Activated effector memory CD4-positive, alpha-beta T cell treated with anti-CD3 and anti-CD28 coated beads, Interleukin-2, amount 50 U/mL, for 16 hours (primary cell): Measurements from ENCODE around the gene HPSE.
A peak's percentile ranks its signal among the peaks of the same experiment; 100 is the strongest.
"Not testable (repeated sequence)": the region's sequence is repeated elsewhere in the genome, so short reads cannot be mapped to it uniquely, and the experiment has no call there.

Experiments
- DNase-seq: peaks from one replicate; pipeline ENCODE4 v3.0.0-alpha.2; 2020

The HPSE gene

GRCh38 chr4:83329521-83330110 lies 5.0 kb downstream of the HPSE start:
- no peak for DNase-seq

DNA sequence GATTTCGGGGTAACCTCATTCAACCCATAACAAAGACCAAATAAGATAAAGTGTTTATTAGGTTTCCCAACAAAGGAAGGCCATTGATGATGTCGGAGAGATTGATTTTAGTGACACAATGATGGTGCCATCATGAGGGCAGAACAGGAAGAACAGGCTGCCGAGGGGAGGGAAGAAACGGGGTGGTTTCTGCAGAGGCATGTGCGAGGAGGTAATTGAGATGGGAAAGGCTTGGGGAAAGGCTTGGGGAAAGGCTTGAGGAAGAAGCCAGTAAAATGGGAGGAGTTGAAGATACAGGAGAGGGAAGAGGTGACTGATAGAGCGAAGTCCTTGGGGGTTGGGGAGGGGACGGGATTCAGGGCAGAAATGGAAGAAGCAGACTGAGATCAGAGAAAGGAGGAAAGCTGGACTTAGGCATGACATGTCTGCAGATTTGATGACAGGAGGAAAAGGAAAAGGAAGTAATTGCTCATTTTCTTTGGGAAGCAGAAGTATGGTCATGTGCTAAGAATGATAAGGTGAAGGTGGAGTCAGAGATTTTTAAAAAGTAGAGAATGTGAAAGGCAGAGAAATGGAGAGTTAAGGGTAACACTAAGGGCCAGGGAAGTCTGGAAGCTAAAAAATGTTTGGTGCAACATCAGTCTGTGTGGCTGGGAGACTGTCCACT lies 6.0 kb downstream of the HPSE start:
- no peak for DNase-seq

DNA sequence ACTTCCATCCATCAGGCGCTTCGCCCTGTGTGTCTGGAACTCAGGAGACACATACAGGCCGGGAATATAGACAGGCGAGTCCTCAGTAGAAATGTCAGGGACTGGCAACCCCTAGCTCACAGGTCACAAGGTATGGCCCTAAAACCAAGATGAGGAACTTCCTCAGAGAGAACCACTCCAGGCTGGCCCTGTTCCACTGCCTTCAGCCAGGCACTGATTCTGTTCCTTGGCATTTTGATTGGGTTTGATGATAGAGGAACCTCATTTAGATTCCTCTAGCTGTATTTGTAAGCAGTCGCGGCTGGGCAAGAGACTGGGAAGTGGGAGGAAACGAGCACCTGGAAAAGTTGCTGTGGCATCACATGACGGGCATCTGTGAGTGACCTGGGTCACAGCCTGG lies 8.1 kb downstream of the HPSE start:
- no peak for DNase-seq

DNA sequence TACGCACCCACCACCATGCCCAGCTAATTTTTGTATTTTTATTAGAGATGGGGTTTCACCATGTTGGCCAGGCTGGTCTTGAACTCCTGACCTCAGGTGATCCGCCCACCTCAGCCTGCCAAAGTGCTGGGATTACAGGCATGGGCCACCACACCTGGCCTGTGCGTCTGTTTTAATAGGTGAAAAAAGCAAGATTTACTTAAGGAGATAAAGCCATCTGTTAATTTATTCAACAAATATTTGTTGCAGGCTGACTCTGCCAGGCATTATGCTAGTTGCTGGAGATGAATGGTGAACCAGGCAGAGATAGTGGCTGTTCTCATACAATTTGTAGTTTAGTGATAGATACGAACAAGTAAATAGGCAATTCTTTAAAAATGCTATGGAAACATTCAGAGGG lies 9.3 kb downstream of the HPSE start:
- not testable (repeated sequence) for DNase-seq

DNA sequence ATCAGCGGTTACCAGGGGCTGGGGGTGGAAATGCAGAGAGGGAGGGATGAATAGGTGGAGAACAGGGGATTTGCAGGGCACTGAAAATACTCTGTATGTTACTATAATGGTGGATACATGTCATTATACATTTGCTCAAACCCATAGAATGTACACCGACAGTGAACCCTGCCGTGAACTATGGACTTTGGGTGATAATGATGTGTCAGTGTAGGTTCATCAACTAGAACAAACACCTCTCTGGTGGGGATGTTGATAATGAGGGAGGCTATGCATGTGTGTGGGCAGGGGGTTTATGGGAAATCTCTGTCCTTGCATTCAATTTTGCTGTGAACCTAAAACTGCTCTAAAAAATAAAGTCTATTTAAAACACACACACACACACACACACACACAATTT lies 11.5 kb downstream of the HPSE start:
- DNase-seq: no peak

DNA sequence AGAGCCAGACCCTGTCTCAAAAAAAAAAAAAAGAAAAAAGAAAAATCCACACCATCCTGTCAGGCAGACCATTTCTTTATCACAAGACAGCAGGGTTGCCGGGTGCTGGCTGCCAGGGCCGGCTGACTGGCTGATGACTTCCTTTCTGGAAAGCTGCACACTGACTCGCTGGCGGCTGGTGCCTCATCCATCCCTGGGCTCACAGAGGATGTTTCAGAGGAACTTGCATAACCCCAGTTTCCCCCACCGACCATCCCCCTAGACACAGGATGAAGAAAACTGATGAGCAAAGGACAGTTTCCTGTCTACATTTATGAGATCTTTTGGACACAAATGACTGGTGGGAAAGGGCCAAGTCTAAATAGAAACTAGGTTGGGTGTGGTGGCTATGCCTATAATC lies 14.1 kb downstream of the HPSE start:
- no peak for DNase-seq

DNA sequence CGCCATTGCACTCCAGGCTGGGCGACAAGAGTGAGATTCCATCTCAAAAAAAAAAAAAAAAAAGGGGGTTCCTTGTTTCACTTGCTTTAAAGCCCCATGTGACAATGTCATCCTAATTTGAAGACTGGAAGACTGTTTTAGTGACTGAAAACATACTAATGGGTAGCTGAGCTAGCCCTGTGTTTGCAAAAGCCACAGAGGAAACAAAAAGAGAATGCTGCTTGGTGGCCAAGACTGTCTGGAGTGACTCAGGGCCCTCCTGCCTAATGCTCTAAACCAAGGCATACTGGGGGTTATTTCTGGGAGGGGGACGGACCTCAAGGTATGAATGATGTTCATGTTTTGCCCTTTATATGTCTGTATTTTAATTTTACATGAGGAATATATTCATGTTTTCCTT lies 16.0 kb downstream of the HPSE start:
- no peak for DNase-seq

DNA sequence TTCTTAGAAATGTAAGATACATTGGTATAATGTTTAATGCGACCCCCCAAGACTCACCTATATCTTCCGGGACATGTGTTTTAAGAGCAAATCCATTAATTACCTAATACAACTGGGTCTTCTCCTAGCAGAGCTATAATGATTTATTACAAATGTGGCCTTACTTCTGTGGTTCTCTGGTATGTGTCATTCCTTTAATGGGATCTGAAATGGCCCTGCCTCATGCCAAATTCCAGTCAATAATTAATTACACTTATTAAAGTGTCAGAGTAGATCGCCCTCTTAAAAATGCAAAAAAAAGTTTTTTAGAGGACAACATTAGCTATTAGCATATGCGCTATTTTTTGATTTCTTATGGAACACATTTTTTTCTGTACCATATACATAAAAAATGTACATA lies 17.0 kb downstream of the HPSE start:
- DNase-seq: no peak

DNA sequence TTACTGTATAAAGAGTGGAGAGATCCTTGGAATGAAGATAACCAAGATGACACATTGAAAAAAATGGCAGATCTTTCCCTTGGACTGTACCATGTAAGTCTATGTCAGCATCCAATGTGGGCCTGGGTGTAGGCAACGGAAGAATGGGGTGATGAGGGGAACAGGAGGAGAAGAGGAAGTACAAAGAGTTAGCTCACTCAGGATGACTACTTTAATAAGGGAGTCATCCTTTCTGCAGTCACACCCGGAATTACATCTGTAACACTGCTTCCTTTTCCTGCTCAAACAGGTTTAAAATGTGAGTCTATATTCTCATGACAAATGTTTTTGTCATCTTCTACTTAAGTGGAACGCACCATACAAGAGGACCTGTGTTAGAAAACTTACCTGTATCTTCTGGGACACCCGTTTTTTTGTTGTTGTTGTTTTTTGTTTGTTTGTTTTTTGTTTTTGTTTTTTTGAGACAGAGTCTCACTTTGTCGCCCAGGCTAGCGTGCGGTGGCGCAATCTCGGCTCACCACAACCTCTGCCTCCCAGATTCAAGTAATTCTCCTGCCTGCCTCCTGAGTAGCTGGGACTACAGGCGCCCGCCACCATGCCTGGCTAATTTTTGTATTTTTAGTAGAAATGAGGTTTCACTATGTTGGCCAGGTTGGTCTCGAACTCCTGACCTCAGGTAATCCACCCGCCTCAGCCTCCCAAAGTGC lies 18.0 kb downstream of the HPSE start:
- DNase-seq: no peak

DNA sequence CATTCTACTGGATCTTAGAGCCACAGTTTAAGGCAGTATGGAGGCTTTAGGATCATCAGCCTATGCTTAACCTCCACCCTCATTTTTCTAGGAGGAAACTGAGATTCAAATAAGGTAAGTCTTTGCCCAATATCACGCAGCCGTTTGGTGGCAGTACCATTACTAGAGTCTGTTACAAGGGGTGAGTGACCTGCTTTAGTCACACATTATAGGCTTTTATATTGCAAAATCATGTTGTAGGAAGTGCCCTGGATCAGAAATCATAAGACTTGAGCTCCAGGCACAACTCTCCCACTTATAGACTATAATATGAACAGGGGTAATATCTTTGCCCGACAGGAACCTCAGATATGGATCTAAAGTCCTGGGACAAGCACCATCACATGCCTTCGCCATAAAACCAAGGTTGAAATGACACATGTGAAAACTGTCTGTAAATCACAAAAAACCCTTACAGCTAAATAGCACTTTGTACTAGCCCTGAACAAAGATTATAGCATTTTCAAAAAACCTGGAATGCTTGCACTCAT lies 19.2 kb downstream of the HPSE start:
- no peak for DNase-seq

DNA sequence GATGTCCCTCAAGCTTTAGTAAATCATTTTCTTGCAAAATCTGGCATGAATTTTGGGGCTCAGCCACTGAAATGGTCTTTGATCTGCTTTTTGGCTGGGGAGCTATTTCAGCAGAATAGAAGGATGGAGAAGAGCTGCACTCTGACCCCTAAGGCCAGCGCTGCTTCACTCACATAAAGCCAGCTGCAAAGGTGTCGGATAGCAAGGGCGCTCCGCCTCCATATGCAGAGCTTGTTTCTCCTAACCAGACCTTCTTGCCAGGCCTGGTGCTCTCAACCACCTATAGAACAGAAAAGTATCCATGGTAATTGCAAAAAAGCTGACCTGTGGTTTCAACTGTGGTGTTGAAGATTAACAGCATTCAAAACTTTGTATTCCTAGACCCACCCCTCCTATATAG lies 26.0 kb downstream of the HPSE start:
- no peak for DNase-seq

GRCh38 chr4:83307920-83308319 lies 26.7 kb downstream of the HPSE start:
- no peak for DNase-seq

DNA sequence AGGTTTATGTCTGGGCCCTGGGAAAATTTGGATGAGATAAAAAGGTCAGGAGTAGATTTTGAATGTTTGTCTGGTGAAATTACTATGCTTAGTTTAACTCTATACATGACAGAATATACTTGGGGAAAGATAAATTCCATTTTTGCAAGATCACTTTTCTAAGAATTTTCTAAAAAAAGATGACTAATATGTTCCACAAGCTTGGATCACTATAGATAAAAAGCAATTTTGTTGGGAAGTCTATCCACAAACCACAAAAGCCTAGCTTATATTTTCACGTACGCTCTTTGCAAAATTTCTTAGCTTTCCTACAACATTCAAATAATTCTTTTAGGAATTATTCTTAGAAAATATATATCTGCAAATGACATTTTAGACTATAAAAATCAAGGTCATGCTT lies 29.5 kb downstream of the HPSE start:
- no peak for DNase-seq

- DNase-seq: no peak
Observed at GRCh38 chr4:83297548-83298260, 36.9 kb downstream of the HPSE start.

- no peak for DNase-seq
Observed at GRCh38 chr4:83293305-83294046, 41.2 kb downstream of the HPSE start.

DNA sequence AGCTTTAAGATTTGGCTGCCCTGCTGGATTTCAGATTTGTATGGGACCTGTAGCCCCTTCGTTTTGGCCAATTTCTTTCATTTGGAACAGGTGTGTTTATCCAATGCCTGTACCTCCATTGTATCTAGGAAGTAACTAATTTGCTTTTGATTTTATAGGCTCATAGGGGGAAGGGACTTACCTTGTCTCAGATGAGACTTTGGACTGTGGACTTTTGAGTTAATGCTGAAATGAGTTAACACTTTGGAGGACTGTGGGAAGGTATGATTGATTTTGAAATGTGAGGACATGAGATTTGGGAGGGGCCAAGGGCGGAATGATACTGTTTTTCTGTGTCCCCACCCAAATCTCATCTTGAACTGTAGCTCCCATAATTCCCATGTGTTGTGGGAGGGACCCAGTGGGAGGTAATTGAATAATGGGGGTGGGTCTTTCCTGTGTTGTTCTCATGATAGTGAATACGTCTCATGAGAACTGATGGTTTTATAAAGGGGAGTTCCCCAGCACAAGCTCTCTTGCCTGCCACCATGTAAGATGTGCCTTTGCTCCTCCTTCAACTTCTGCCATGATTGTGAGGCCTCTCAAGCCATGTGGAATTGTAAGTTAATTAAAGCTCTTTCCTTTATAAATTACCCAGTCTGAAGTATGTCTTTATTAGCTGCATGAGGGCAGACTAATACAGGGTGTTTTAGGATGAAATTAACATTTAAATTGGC lies 44.4 kb downstream of the HPSE start:
- DNase-seq: not testable (repeated sequence)

DNA sequence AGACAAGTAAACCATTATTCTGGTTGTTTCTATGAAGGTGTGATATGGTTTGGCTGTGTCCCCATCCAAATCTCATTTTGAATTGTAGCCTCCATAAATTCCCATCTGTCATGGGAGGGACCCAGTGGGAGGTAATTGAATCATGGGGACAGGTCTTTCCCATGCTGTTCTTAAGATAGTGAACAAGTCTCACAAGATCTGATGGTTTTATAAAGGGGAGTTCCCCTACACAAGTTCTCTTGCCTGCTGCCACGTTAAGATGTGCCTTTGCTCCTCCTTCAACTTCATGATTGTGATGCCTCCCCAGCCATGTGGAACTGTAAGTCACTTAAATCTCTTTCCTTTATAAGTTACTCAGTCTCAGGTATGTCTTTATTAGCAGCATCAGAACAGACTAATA lies 46.3 kb downstream of the HPSE start:
- DNase-seq: not testable (repeated sequence)

DNA sequence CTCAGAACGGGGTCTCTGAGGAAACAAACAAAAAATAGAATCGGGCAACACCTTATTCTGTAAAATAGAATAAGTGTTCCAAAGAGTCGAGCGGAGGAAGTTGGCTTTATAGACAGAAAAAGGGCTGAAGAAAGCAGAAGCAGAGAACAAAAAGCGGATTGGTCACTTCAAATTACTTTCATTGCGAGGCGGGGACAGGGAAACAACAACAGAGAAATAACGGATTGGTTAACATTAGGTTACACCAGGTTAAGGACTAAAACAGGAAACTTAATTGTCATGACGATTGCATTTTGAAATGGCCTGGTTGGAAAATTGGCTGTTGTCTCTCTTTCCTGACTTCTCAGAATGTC lies 49.6 kb downstream of the HPSE start:
- no peak for DNase-seq

DNA sequence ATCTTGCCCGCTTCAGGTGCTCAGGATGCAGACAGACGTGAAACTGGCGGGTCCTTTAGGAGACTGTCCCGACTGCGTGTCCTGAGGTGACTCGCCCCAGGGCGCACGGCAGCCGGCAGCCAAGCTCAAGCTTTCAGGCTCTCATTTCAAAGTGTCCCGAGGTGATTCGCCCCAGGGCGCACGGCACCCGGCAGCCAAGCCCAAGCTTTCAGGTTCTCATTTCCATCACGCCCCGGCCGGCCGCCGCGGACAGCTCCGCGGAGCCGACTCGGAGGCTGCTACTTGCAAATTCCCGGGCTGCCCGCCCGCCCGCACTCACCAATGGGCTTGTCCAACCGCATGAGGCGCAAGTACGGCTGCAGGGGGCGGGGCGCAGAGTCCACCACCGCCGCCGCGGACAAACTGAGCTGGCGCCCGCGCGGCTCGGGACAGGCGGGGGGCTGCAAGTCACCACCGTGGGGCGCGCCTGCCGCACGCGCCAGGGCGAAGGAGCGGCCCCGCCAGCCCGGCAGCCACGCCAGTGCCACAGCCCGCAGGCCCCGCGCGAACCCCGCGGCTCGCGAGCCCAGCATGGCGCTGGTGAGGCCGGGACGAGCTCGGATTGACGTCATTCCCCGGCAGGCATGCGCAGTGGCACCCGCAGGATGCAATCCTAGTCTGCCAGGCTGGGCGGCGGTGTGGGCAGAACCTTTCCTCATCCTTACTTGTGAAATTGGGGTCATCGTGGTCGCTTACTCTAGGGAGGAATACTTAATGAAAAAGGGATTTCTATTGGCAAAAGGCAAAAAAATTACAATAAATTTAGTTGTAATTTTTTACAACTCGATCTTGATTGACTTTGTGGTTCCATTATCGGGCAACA lies 50.2 kb downstream of the HPSE start, which contains the start of gene COQ2:
Gene COQ2 (minus strand): TSS at position 606 of the 862 bp plus-strand sequence. CDS start 34 bp downstream, at position 572.
- DNase-seq: peak; percentile 98

GRCh38 chr4:83283181-83283580 lies 51.5 kb downstream of the HPSE start:
- DNase-seq: no peak

- peak; percentile 67 for DNase-seq
Observed at GRCh38 chr4:83282049-83282535, 52.6 kb downstream of the HPSE start.
